Prostate gland (tissue), 2 donors: Measurements from ENCODE around the gene SIM2.

ENCODE experiments used
- CTCF ChIP-seq, 4 experiments: fragments of 200-600 bp in 2 of 4; fragments of 450-650 bp in 2 of 4; sonication (generic) in 2 of 4; IDR thresholded peaks; 1 replicate in 3 of 4; 2 replicates in 1 of 4; pipeline ENCODE4 v1.5.1; 2016 to 2019; ENCODE audit warnings: antibody characterized with exemption in 4 of 4, mild to moderate bottlenecking in 2 of 4, moderate library complexity in 2 of 4
- POLR2A ChIP-seq: fragments of 450-650 bp; IDR thresholded peaks from one replicate; pipeline ENCODE4 v1.6.1; 2016; ENCODE audit warnings: antibody characterized with exemption, mild to moderate bottlenecking
- POLR2AphosphoS5 ChIP-seq: sonication (generic); formaldehyde crosslinking; IDR thresholded peaks from one replicate; pipeline ENCODE4 v1.6.1; 2017; ENCODE audit warnings: antibody characterized with exemption

GRCh38 chr21:36708286-36709029, 9.5 kb downstream of the SIM2 start:
- TF ChIP-seq CTCF (IDR thresholded peaks at IDR 0.05) = no peak
- TF ChIP-seq POLR2AphosphoS5 = no peak
- TF ChIP-seq POLR2A = no peak
